ENCODE measurements around the gene FRMPD4.
"Not testable (repeated sequence)": the region's sequence is repeated elsewhere in the genome, so short reads cannot be mapped to it uniquely, and the experiment has no call there.

Gene FRMPD4
- 0.05 to 0.13 reads per million in 2 donors for total RNA-seq

- peak; percentile 5 for DNase-seq
These were observed at the start of gene FRMPD4 for GRCh38 chrX:12138361-12139313. Gene FRMPD4, plus strand, starts transcription at chrX:12138473. Its CDS starts 499 bp downstream, at chrX:12138972.

GRCh38 chrX:12089740-12090139, 48.5 kb upstream of the FRMPD4 start:
- no peak for DNase-seq

- no peak for DNase-seq
These were observed 25.0 kb upstream of the FRMPD4 start for GRCh38 chrX:12113321-12113720.

GRCh38 chrX:12115377-12115776, 22.9 kb upstream of the FRMPD4 start:
- no peak for DNase-seq

GRCh38 chrX:12118134-12118533, 20.1 kb upstream of the FRMPD4 start:
- DNase-seq, result no peak

- DNase-seq, result no peak
These were observed 10.3 kb upstream of the FRMPD4 start for GRCh38 chrX:12128017-12128416.

GRCh38 chrX:12137951-12138360, 317 bp upstream of the FRMPD4 start:
- no peak for DNase-seq

- no peak for DNase-seq
These were observed 1.8 kb downstream of the FRMPD4 start for GRCh38 chrX:12139934-12140611.

- no peak for DNase-seq
These were observed 3.2 kb downstream of the FRMPD4 start for GRCh38 chrX:12141511-12141910.

GRCh38 chrX:12142661-12143060, 4.4 kb downstream of the FRMPD4 start:
- DNase-seq, result no peak

GRCh38 chrX:12145402-12145801, 7.1 kb downstream of the FRMPD4 start:
- no peak for DNase-seq

- DNase-seq, result no peak
These were observed 11.6 kb downstream of the FRMPD4 start for GRCh38 chrX:12149670-12150407.

GRCh38 chrX:12153317-12153716, 15.0 kb downstream of the FRMPD4 start:
- no peak for DNase-seq

- DNase-seq, result no peak
These were observed 15.5 kb downstream of the FRMPD4 start for GRCh38 chrX:12153741-12154140.

- no peak for DNase-seq
These were observed 21.5 kb downstream of the FRMPD4 start for GRCh38 chrX:12159799-12160198.

- DNase-seq, result no peak
These were observed 24.1 kb downstream of the FRMPD4 start for GRCh38 chrX:12162420-12162819.

- DNase-seq, result not testable (repeated sequence)
These were observed 25.9 kb downstream of the FRMPD4 start for GRCh38 chrX:12164180-12164579.

- no peak for DNase-seq
These were observed 32.5 kb downstream of the FRMPD4 start for GRCh38 chrX:12170755-12171154.

GRCh38 chrX:12174358-12174757, 36.1 kb downstream of the FRMPD4 start:
- no peak for DNase-seq

- no peak for DNase-seq
These were observed 58.8 kb downstream of the FRMPD4 start for GRCh38 chrX:12197030-12197429.

- DNase-seq, result no peak
These were observed 68.1 kb downstream of the FRMPD4 start for GRCh38 chrX:12206413-12206812.

- DNase-seq, result no peak
These were observed 72.0 kb downstream of the FRMPD4 start for GRCh38 chrX:12210196-12210815.

GRCh38 chrX:12210971-12211370, 72.7 kb downstream of the FRMPD4 start:
- no peak for DNase-seq

Data from activated gamma-delta T cell (primary cell).